OCI-LY7 (cell line): ENCODE measurements around the gene RCCD1. TPM values are rescaled to one million over a fixed set of nuclear protein-coding genes. Genes with fewer than 3 reads are reported as not detected.

ENCODE experiments used
- BruUV-seq: library from RNA; stranded (reverse); fragments of 400-500 nt; replicated peaks from 2 replicates; lab custom pipeline; 2021; lab: Mats Ljungman, UMichigan
- CTCF ChIA-PET: fragments of 300-600 bp; sonication (Branson Sonifier 250); formaldehyde crosslinking; loops from one replicate; lab custom pipeline; 2022; ENCODE audit warnings: antibody characterized with exemption; ENCODE audit not compliant: unreplicated experiment; lab: Charles Lee
- POLR2A ChIA-PET: fragments of 300-600 bp; sonication (Branson Sonifier 250); formaldehyde crosslinking; loops from one replicate; lab custom pipeline; 2022; ENCODE audit warnings: antibody characterized with exemption; lab: Charles Lee
- DNase-seq: peaks from one replicate; pipeline ENCODE4 v3.0.0-alpha.2; 2015; ENCODE audit warnings: low spot score
- H2AFZ ChIP-seq: fragments of 200-600 bp; sonication (generic), shearing (Covaris generic); 2 replicates; pipeline ENCODE4 v1.6.1; 2014; ENCODE audit warnings: mild to moderate bottlenecking, antibody characterized with exemption, low read length, moderate library complexity
- H3K27ac ChIP-seq: fragments of 200-600 bp; sonication (generic); 2 replicates; pipeline ENCODE4 v1.5.1; 2014; ENCODE audit warnings: mixed run types, low read depth, mild to moderate bottlenecking, moderate library complexity, low read length, inconsistent platforms; ENCODE audit not compliant: poor library complexity, severe bottlenecking
- H3K36me3 ChIP-seq: fragments of 200-600 bp; sonication (generic); 2 replicates; pipeline ENCODE4 v1.6.1; 2014; ENCODE audit warnings: mild to moderate bottlenecking, antibody characterized with exemption, low read length, moderate library complexity, mixed read lengths; ENCODE audit not compliant: insufficient read depth
- H3K4me1 ChIP-seq: fragments of 200-600 bp; sonication (generic); 2 replicates; pipeline ENCODE4 v1.5.1; 2014; ENCODE audit warnings: mild to moderate bottlenecking, low read length; ENCODE audit not compliant: insufficient read depth, poor library complexity, severe bottlenecking
- H3K4me2 ChIP-seq: fragments of 200-600 bp; sonication (generic); 2 replicates; pipeline ENCODE4 v1.6.1; 2014; ENCODE audit warnings: mild to moderate bottlenecking, low read length
- H3K4me3 ChIP-seq: fragments of 200-600 bp; sonication (generic); 2 replicates; pipeline ENCODE4 v1.5.1; 2014; ENCODE audit warnings: mild to moderate bottlenecking, low read depth, low read length; ENCODE audit not compliant: poor library complexity, severe bottlenecking
- H3K79me2 ChIP-seq: fragments of 200-600 bp; sonication (generic); 2 replicates; pipeline ENCODE4 v1.6.1; 2016; ENCODE audit warnings: low read depth, mild to moderate bottlenecking, low read length, moderate library complexity, mixed read lengths; ENCODE audit not compliant: insufficient read depth
- H3K9me2 ChIP-seq: fragments of 200-600 bp; sonication (generic); 2 replicates; pipeline ENCODE4 v1.6.1; 2016; ENCODE audit warnings: mild to moderate bottlenecking, low read length, mixed read lengths; ENCODE audit not compliant: insufficient read depth
- H3K9me3 ChIP-seq: fragments of 200-600 bp; sonication (generic); 2 replicates; pipeline ENCODE4 v1.6.1; 2014; ENCODE audit warnings: mild to moderate bottlenecking, mixed run types, low read length, mixed read lengths
- H4K20me1 ChIP-seq: fragments of 200-600 bp; sonication (generic); 2 replicates; pipeline ENCODE4 v1.6.1; 2014; ENCODE audit warnings: mild to moderate bottlenecking, antibody characterized with exemption, low read length, moderate library complexity, mixed read lengths; ENCODE audit not compliant: insufficient read depth
- CTCF ChIP-seq: fragments of 200-600 bp; sonication (generic); conservative IDR thresholded peaks from 2 replicates; pipeline ENCODE4 v1.5.1; 2014; ENCODE audit warnings: mild to moderate bottlenecking, antibody characterized with exemption, low read length, moderate library complexity, mixed read lengths
- EZH2phosphoT487 ChIP-seq: fragments of 200-600 bp; sonication (generic); IDR thresholded peaks from 2 replicates; pipeline ENCODE4 v1.6.1; 2018; ENCODE audit warnings: low read depth, borderline replicate concordance, mild to moderate bottlenecking, mixed run types, antibody characterized with exemption, low read length, moderate library complexity, mixed read lengths
- intact Hi-C: fragments of 100-400 bp; cut with micrococcal nuclease; formaldehyde crosslinking; loops from one replicate; pipeline ENCODE4 v1.10.0; 2022; ENCODE audit not compliant: unreplicated experiment
- total RNA-seq, 2 experiments: library from RNA; depleted of rRNA in 1 of 2; stranded (reverse); fragments of >200 nt in 1 of 2; shearing (Covaris generic) in 1 of 2; gene quantifications; 2 replicates each; pipeline ENCODE4 v1.2.3, GENCODE V29; 2014 to 2022

RCCD1 gene
- total RNA-seq, 2 experiments from 2014 or later, result 77.7 to 84.5 TPM

DNA sequence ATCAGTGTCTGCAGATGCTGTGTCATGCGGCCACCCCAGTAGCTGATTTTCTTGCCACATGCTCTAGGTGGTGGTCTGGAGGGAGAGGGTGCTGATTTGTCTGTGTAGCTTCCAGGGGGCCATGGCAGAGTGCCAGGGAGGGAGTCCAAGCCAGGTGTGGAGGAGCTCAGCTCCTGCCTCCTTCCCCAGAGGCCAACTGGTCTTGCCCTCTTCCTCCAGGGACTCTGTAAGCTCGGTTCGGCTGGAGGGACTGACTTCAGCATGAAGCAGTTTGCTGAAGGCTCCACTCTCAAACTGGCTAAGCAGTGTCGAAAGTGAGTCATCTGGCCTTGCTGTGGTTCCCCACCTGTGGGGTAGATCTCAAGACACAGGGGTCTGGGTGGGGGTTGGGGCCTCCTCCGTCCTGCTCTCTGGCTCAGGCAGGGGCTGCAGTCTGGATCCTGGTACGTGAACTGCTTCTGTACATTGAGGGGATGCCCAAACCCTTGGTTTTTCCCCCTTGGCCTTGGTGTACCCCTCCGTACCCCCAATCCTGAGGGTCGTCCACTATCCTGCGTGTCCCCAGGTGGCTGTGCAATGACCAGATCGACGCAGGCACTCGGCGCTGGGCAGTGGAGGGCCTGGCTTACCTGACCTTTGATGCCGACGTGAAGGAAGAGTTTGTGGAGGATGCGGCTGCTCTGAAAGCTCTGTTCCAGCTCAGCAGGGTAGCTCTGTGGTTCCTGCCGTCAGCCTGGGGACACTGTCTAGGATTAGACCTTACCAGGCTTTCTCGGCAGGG is 6.9 kb upstream of the RCCD1 start:
- POLR2A ChIA-PET, result interaction anchor here (1.5 kb wide), 1 partner anchor 15 kb away, joined by 4 read pairs; the partner anchor contains the start of gene HDDC3

GRCh38 chr15:90948506-90948905 is 6.2 kb upstream of the RCCD1 start:
- H3K4me3 ChIP-seq, result no peak overlapping the region
- H3K36me3 ChIP-seq, result peaks cover 81% of the 10 kb centered on the region
- no peaks in the 10 kb centered on the region for H3K9me3 ChIP-seq
- BruUV-seq, result no TSS peak
- no peak overlapping the region for H3K27ac ChIP-seq
- H3K9me2 ChIP-seq, result no peaks in the 10 kb centered on the region
- no peaks in the 10 kb centered on the region for H4K20me1 ChIP-seq
- H3K4me2 ChIP-seq, result no peak overlapping the region
- CTCF ChIA-PET, result no interaction called here
- TF ChIP-seq CTCF (no peak), EZH2phosphoT487 (no peak)
- no peaks in the 10 kb centered on the region for H3K4me1 ChIP-seq
- H3K79me2 ChIP-seq, result no peaks in the 10 kb centered on the region
- intact Hi-C loops, result no loop called here
- DNase-seq, result no peak
- no peak overlapping the region for H2AFZ ChIP-seq
- POLR2A ChIA-PET, result no interaction called here

More for the DNA sequence above, 6.9 kb upstream of the RCCD1 start:
- no peak for TF ChIP-seq CTCF
- TF ChIP-seq EZH2phosphoT487, result no peak
- Histone ChIP-seq H3K4me1 (no peaks in the 10 kb centered on the region), H4K20me1 (no peaks in the 10 kb centered on the region), H3K9me3 (no peaks in the 10 kb centered on the region), H2AFZ (no peak overlapping the region), H3K27ac (no peak overlapping the region), H3K4me2 (no peak overlapping the region), H3K79me2 (no peaks in the 10 kb centered on the region), H3K36me3 (peaks cover 78% of the 10 kb centered on the region), H3K9me2 (no peaks in the 10 kb centered on the region), H3K4me3 (no peak overlapping the region)
- DNase-seq, result no peak
- intact Hi-C loops, result no loop called here
- CTCF ChIA-PET, result interaction anchor here (2.2 kb wide), 1 partner anchor 13 kb away, joined by 5 read pairs; the partner anchor contains the start of gene UNC45A
- no TSS peak for BruUV-seq

DNA sequence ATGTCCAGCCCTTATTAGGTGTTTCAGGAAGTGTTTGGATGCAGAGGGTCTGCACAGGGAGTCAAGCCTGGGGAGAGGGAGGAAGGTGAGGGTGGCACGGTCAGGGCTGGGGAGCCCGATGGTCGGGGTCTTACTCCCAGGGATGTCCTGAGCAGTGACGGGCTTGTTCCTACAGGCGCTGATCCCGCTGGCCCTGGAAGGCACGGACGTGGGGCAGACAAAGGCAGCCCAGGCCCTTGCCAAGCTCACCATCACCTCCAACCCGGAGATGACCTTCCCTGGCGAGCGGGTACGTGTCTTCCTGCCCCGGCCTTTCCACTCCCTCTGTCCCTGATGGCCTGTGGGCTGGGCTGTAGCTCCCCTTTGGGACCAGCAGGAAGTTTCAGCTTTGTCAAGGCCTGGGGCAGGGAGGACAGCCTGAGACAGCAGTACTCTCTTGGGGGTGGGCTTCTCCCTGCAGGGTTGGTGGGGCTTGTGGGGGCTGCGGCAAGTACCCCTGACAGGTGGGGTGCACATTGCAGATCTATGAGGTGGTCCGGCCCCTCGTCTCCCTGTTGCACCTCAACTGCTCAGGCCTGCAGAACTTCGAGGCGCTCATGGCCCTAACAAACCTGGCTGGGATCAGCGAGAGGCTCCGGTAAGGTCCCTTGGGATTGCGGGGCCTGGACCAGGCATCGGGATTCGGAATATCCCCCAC is 4.6 kb upstream of the RCCD1 start:
- intact Hi-C loops, result no loop called here
- TF ChIP-seq EZH2phosphoT487 (no peak), CTCF (no peak)
- no peaks in the 10 kb centered on the region for H4K20me1 ChIP-seq
- ChIA-PET POLR2A (no interaction called here), CTCF (no interaction called here)
- no peak overlapping the region for H2AFZ ChIP-seq
- no peak for DNase-seq
- H3K4me3 ChIP-seq, result no peak overlapping the region
- peaks cover 72% of the 10 kb centered on the region for H3K36me3 ChIP-seq
- H3K4me2 ChIP-seq, result no peak overlapping the region
- H3K9me2 ChIP-seq, result no peaks in the 10 kb centered on the region
- no peaks in the 10 kb centered on the region for H3K9me3 ChIP-seq
- H3K4me1 ChIP-seq, result peaks cover 7% of the 10 kb centered on the region
- no peak overlapping the region for H3K27ac ChIP-seq
- no peaks in the 10 kb centered on the region for H3K79me2 ChIP-seq
- BruUV-seq, result no TSS peak
